NCI-H128 (cell line): ENCODE results near the gene PLA2G4E.
A peak's percentile ranks its signal among the peaks of the same experiment; 100 is the strongest.

Experiments
- DNase-seq: peaks from one replicate; lab custom pipeline; 2025; ENCODE audit not compliant: unreplicated experiment; lab: John Stamatoyannopoulos, UW

PLA2G4E gene

GRCh38 chr15:42053914-42054313 is 33.1 kb upstream of the PLA2G4E start:
- DNase-seq = no peak

GRCh38 chr15:42053010-42053409 is 32.2 kb upstream of the PLA2G4E start:
- no peak for DNase-seq

DNA sequence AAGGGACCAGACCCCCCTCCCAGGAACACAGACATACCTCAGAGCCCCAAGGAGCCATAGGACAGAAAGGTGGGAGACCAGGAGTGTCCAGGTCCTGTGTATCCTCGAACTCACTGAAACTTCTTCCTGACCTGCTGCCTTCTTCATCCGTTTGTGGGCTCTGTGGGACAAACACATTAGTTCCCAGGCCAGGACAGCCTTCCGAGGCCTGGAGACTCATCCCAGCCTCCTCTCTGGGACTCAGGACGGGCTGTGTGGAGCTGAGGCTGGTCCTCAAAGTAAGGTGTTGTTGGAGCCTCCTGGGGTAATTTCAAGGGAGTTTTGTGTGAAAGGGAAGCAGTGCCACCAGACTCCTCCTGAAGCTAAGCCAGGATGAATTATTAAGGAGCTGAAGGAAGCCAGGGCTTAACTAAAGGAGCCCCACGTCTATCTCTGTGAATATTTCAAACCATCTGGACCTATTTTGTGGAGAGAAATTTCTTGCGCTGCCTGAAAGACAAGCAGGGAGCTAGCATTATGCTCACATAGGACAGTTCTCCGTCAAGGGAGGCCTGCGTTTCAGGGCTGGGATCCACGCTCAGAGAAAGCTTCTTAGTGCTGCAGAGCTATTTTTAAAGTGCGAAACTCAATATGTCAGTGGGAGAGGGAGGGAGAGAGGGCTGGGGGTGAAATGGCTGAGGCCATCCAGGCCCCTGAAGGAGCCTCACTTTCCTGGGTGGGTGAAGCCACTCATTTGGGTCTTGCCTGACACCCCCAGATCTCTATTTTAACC is 29.8 kb upstream of the PLA2G4E start:
- DNase-seq = no peak

DNA sequence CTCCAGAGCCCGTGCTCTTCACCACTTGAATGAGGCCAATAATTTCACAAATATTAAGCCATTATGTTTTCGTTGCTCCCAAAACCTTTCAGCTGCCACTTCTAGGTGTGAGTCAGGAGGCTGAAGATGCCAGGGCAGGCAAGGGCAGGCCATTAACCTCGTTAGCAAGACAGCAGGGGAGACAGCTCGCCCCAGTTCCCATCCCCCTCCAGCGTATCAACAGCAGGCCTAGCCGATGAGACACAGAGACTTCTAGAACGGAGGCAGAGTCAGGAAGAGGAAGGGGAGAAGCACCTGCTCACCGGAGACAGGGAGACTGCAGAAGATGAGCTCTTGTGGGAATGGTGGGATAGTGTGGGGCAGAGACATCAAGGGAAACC is 28.0 kb upstream of the PLA2G4E start:
- DNase-seq = no peak

GRCh38 chr15:42048080-42048820 is 27.4 kb upstream of the PLA2G4E start:
- DNase-seq = no peak

GRCh38 chr15:42046597-42046996 is 25.8 kb upstream of the PLA2G4E start:
- no peak for DNase-seq

DNA sequence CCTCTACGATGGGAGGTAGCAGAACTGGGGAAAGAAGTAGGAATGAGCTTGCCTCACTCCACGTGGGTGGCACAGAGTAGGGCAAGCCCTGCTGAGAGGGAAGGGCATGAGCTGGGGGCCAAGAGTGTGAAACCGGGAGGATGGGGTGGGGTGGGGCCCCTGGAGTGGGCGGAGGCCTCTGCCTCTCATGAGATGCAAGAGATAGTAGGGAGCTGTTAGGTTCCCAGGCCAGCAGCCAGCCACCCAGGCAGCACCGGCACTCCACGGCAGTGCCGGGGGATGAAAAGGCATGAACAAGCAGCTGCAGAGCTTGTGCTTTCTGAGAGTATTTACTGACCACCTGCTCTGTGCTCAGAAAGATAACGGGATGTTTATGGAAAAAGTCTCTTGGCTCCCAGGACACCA is 24.4 kb upstream of the PLA2G4E start:
- no peak for DNase-seq

DNA sequence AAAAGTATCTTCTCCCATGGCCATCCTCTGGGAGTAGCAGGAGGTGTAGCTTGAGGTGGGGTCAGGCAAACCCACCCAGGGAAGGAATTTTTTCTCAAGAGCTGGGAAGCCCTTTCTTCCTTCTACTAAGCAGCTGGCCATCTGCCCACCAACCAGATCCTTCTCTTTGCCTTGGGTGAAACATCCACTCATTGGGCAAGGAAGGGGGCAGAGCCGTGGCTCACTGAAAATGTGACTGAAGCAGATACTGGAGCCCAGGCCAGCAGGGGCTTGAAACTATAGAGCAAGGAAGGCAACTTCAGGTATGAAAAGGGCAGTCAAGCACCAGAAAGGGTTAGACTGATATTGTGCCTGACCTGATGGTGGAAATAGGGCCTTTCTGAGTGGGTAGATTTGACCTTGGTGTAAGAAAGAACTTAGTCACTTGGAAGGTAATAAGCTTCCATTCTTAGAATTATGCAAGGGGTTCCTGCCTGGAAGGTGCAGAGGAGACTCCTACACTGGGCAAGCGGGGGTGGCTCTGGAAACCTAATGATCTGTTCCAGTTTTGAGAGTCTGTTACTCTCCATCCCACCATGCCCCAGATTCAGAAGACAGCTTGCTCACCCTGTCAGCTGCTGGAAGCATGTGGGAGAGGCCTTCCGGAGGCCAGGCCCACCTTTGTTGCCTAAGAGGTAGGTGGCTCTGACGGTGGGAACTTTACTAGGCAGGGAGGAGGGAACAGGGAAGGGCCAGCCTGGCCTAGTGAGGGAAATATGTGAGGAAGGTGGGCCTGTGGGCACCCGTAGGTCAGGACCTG is 22.0 kb upstream of the PLA2G4E start:
- DNase-seq = no peak

DNA sequence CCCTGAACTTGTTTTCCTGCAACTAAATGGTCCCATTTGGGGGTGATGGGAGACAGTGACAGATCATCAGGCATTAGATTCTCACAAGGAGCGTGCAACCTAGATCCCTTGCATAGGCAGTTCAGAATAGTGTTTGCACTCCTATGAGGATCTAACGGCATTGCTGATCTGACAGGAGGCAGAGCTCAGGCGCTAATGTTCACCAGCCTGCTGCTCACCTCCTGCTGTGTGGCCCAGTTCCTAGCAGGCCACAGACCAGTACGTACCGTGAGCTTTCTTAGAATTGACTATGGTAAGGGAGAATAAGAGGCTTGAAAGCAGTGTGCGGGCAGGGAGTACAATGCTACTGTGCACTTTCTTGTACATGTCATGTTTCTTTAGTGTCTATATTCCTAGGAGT is 17.6 kb upstream of the PLA2G4E start:
- no peak for DNase-seq

DNA sequence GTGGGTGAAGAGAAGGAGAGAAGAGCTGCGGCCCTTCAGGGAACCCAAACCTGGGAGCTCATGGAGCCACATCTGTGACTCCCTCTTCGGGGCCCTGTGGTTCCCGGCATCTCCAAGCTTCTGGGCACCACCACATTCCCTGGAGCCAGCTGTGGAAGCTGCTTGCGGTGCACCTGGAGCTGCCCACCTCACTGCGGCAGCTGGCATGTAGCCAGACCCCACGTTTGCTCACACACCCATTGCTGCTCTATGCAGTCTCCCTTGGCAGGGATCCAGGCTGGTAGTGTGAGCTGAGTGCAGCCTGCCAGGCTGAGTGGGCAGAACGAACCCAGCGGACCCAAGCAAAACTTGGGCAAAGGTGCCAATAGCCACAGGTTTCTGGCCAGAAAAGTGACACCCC is 16.8 kb upstream of the PLA2G4E start:
- peak; percentile 60 for DNase-seq

DNA sequence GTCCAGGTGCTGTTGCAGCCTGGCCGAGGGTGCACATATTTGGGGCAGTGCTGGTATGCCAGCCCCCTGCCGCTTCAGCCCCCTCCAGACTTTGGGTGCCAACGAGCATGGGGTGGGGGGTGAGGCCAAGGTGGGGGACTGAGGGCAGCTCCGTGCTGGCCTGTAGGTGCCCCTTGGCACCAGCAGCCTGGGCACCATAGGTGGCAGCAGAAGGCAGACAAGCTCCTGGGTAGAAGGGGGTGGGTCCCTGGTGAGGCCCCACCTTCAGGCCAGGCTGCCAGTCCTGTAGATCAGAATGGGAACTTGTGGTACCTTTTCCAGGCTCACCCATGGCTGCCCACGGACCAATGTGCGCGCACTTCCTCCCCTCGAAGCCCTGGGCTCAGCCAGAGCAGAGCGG is 16.1 kb upstream of the PLA2G4E start:
- DNase-seq = no peak

- DNase-seq = no peak
These were observed 15.5 kb upstream of the PLA2G4E start for GRCh38 chr15:42036112-42036905.

GRCh38 chr15:42035435-42035761 is 14.6 kb upstream of the PLA2G4E start:
- no peak for DNase-seq

DNA sequence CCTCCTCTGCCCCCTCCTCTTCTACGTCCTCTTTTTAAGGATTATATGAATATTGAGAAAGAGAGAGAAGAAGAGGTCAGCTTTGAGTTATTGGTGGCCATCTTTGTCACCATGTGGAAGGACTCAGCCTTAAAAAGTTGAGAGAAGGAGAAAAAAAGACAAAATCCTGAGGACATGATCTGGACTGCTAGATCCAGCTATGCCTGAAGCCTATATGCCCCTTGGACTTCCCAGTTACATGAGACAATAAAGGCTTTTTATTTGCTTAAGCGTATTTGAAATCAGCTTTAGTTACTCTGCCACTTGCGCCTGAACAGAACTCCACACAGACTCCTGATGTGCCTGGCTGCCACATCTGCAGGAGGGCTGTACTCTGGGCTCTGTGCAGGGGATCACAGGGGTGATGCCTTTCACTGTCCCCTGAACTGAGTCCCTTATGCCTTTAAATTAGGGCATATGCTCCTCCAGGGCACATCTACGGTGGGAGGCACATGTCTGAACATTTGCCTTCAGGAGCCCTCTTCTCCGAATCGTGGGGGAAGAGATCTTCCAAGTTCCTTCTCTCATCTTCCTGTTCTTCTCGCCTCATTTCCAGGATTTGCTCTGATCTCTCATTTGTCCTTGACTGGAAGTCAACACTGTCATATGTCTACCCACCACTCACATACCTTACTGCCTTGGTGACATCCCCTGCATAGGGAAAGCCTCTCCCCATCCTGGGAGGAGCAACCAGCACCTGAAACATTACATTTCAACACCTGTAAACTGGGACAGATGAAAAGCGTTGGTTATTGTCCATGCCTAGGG is 14.0 kb upstream of the PLA2G4E start:
- no peak for DNase-seq

DNA sequence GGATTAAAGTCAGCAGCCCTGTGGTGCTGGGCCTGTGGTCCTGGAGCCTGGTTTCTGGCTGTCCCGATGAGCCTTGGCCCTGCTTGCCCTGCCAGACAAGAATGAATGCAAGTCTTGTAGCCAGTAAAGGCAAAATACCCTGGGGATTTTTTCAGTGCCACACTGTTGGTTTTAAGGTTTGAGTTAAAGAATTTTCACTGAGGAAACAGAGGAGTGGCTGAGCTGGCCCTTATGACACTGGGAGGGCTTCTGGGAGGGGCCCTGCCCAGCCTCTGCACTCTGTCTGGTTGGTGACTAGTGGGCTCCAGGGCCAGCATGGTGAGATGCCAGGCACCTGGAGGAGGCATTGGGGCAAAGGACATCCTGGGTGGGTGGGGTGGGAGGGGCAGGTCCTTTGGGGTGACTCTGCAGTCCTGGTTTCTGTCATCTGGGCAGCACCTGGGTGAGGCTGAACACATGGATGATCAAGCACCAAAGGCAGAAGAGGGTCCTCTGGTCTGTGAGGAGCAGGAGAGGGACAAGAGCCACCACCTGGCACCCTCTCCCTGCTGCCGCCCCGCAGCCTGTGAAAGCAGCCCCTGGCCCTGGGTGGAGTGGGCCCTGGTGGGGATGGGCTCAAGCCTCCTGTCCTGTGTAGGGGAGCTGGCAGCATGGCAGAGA is 12.5 kb upstream of the PLA2G4E start:
- no peak for DNase-seq

DNA sequence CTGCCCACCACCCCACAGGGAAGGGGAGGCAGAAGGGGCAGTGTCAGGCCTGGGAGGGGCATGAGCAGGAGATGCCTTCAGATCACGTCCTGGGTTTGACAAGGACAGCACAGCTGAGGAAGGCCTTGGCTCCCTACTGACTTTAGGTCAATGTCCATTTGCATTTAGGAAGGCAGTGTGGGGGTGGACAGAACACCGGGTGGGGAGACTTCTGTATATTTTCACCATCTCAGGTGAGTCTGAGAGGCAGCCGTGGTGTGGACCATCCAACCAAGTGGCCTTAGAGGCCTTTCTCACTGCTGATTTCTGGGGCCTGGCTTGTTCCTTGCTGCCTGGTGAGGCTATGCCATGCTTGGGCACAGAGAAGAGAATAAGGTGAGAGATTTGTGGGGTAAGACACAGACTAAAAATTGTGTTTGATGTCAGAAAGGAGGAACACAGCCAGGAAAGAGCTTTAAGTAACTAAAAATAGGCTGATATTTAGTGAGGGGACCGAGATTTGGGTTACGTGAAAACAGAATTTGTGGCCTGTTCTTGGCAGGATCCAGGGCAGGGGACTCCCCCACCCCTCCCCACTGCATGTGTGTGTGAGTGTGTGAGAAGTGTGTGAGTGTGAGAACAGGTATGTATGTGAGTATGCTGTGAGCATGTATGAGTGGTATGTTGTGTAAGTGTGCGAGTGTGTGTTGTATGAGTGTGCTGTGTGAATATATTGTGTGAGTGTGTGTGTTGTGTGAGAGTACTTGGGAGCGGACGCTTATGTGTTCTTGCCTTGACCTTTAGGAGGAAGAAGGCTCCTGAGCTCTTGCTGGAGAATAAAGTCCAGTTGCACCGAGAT is 11.8 kb upstream of the PLA2G4E start:
- DNase-seq = no peak

DNA sequence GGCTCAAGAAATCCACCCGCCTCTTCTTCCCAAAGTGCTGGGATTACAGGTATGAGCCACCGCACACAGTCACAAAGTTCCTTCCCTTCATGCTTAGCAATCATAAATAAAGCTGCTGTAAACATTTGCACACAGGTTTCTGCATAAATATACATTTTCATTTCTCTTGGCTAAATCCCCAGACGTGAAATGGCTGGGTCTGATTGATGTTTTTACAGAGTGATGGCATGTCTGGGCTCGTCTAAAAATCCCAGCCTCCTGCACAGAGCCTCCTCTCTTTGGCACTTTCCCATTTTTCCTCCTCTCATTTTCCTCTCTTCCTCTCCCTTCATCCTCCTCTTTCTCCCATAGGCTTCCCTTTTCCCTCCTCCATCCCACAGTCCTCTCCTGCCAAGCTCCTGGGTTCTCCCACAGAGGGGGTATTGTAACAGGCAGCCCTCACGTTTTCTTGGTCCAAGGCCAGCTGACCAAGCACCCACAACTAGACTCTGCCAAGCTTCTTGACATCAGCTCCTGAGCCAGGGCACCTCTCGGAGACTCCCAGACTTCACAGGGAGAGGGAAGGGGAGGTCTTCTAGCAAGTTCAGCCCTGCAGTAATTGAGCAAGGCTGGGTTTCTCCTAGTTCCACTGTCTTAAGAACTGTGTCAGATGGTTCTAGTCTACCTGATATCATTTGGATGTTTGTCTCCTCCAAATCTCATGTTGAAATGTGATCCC is 10.5 kb upstream of the PLA2G4E start:
- DNase-seq = no peak

DNA sequence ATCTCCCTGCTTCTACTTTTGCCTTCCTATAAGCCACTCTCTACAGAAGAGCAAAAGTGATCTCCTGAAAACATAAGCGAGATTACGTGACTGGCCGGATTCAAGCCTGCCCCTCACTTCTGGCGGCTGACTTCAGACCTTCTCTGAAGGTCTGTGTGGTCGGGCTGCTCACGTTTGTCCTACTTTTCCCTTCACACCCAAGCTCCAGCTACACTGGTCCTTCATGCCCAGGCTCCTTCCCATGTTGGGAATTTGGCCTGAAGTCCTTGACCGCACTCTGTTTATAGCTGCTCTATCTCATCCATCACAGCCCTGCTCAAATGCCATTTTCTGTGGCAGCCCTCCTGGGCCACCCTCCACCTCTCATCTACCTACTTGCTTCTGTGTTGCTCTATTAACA is 6.7 kb upstream of the PLA2G4E start:
- no peak for DNase-seq
